Uterus (tissue), 2 donors: Measurements from ENCODE around the gene CACHD1.

Experiments used
- CTCF ChIP-seq, 4 experiments: fragments of 200-600 bp in 2 of 4; fragments of 450-650 bp in 2 of 4; sonication (generic) in 2 of 4; IDR thresholded peaks; one replicate each; pipeline ENCODE4 v1.5.1; 2016 to 2019; ENCODE audit warnings: antibody characterized with exemption in 4 of 4, mild to moderate bottlenecking in 2 of 4, moderate library complexity in 1 of 4
- POLR2A ChIP-seq, 2 donors: fragments of 450-650 bp; IDR thresholded peaks; one replicate each; pipeline ENCODE4 v1.6.1; 2016; ENCODE audit warnings: antibody characterized with exemption in 2 of 2, mild to moderate bottlenecking in 1 of 2, moderate library complexity in 1 of 2

- TF ChIP-seq CTCF (IDR thresholded peaks at IDR 0.05) (no peak), POLR2A (IDR thresholded peaks at IDR 0.05) (no peak)
Measured at GRCh38 chr1:64479874-64480273, 9.9 kb downstream of the CACHD1 start.
